Heart right ventricle (tissue), 16 donors: ENCODE measurements around the gene PGBD4. TPM values are rescaled to one million over a fixed set of nuclear protein-coding genes. Genes with fewer than 3 reads are reported as not detected.

Experiments used
- ATAC-seq, 8 donors: fragments of 200-7000 bp; cut with Tn5 transposase; one replicate each; pipeline ENCODE4 v1.9.1; 2020; ENCODE audit warnings: mild to moderate bottlenecking in 8 of 8, moderate library complexity in 8 of 8, moderate number of reproducible peaks in 1 of 8
- DNase-seq, 2 donors: peaks; one replicate each; pipeline ENCODE4 v3.0.0-alpha.2; 2020
- H3K27ac ChIP-seq, 10 donors: fragments of 200-600 bp; sonication (generic) in 2 of 10; one replicate each; pipeline versions ENCODE4 v1.5.0 to v1.8.0; 2020 to 2022; ENCODE audit warnings: mild to moderate bottlenecking in 3 of 10
- H3K27me3 ChIP-seq, 7 donors: fragments of 200-600 bp; one replicate each; pipeline ENCODE4 v1.8.0; 2021 to 2022; ENCODE audit warnings: mild to moderate bottlenecking in 2 of 7
- H3K36me3 ChIP-seq, 9 donors: fragments of 200-600 bp; sonication (generic) in 1 of 9; one replicate each; pipeline versions ENCODE4 v1.5.0 to v1.8.0; 2020 to 2022; ENCODE audit warnings: mild to moderate bottlenecking in 2 of 9
- H3K4me1 ChIP-seq, 9 donors: fragments of 200-600 bp; sonication (generic) in 1 of 9; one replicate each; pipeline versions ENCODE4 v1.5.0 to v1.8.0; 2020 to 2022; ENCODE audit warnings: mild to moderate bottlenecking in 4 of 9
- H3K4me3 ChIP-seq, 10 donors: fragments of 200-600 bp; sonication (generic) in 2 of 10; one replicate each; pipeline versions ENCODE4 v1.5.0 to v1.8.0; 2020 to 2022; ENCODE audit warnings: mild to moderate bottlenecking in 7 of 10, moderate library complexity in 2 of 10
- H3K9me3 ChIP-seq, 11 donors: fragments of 200-600 bp in 10 of 11; sonication (generic) in 2 of 11; one replicate each; pipeline versions ENCODE4 v1.5.0 to v1.8.0; 2013 to 2022; ENCODE audit warnings: mild to moderate bottlenecking in 2 of 11, control low read depth in 1 of 11, moderate library complexity in 1 of 11
- CTCF ChIP-seq, 9 donors: fragments of 200-600 bp; sonication (generic) in 2 of 9; IDR thresholded peaks; one replicate each; pipeline versions ENCODE4 v1.5.0 to v1.8.0; 2021 to 2022; ENCODE audit warnings: antibody characterized with exemption in 9 of 9, mild to moderate bottlenecking in 5 of 9, moderate library complexity in 1 of 9
- WGBS, 2 donors: extraction: QIAGEN DNeasy Blood & Tissue Kit; methylation state at CpG; one replicate each; pipeline ENCODE4 v1.1.7; 2013; ENCODE audit warnings: inconsistent platforms in 1 of 2; 5-methylcytosine and 5-hydroxymethylcytosine counted together
- intact Hi-C, 10 donors: fragments of 100-400 bp; cut with DNase I; formaldehyde crosslinking; loops; one replicate each; pipeline versions ENCODE4 v1.11.1 to v1.14.2; 2022
- polyA plus RNA-seq, 2 donors: library from polyadenylated mRNA; stranded (reverse); fragments of 200-250 nt; gene quantifications; one replicate each; pipeline ENCODE4 v1.2.3, GENCODE V29; 2013
- total RNA-seq, 10 donors: library from RNA; stranded (reverse); fragmentation: NEBNext Ultra II Directional in 3 of 10; extraction: Animal tissue kit (Norgen Biotek cat#: 25700) in 3 of 10; gene quantifications; one replicate each; pipeline versions ENCODE4 v1.2.1 to v1.2.4, GENCODE V29; 2021 to 2023
- donor health status: Arrhythmogenic right ventricular cardiomyopathy.
- donor health status: ischemic (EF 13 %, LVEDD 7.1; RV severe dilation, severe dysfunction).
- donor health status: healthy with polysubstance abuse.
- donor health status: DM: no; HTN: yes; CAD: no.
- donor health status: DM: no; HTN: no; CAD: no.
- donor health status: ischemic (EF 25% LVEDD 6.9; RV normal size, moderate dysfunction).
- donor health status: ischemic (EF 25% LVEDD 5.7; RV mildly dilated, moderate dysfunction).
- donor health status: healthy.
- donor health status: DM: yes; HTN: yes; CAD: no.
- donor health status: Ischemic cardiomyopathy.
- donor health status: ischemic (EF 35%, LVEDD 5.7; RV mildly dilated, moderate dysfunction).
- donor health status: nonischemic (EF 11% LVEDD 7.7; RV severe dilation, severe dysfunction).
- donor health status: DM: yes; HTN: yes; CAD: no.
- donor health status: PGD.
- donor health status: ischemic (EF 29% LVEDD 5.4; RV normal size, mild dysfunction).
- donor health status: nonischemic (EF 23%, LVEDD 6.1; RV moderate dilation, normal function).

PGBD4 gene
- total and polyA plus RNA-seq, 12 donors, result 0.39 to 2.5 (median 1.8) TPM

- intact Hi-C loops, result no loop called here
Observed at GRCh38 chr15:34056911-34057310, 45.0 kb upstream of the PGBD4 start.

GRCh38 chr15:34059476-34059875, 42.4 kb upstream of the PGBD4 start:
- no peak overlapping the region for H3K27ac ChIP-seq
- 33 to 38% methylated on average over 2 of the region's 2 CpGs for WGBS, 2 donors
- H3K4me1 ChIP-seq, result peaks cover 0 to 11% (median 0%) of the 10 kb centered on the region in 9 donors
- DNase-seq (no peak), ATAC-seq (no peak)
- H3K9me3 ChIP-seq, result no peaks in the 10 kb centered on the region
- intact Hi-C loops, result no loop called here
- H3K36me3 ChIP-seq, result no peaks in the 10 kb centered on the region
- no peaks in the 10 kb centered on the region for H3K27me3 ChIP-seq
- no peak overlapping the region for H3K4me3 ChIP-seq
- no peak for TF ChIP-seq CTCF (IDR thresholded peaks at IDR 0.05)

More at GRCh38 chr15:34056911-34057310, 45.0 kb upstream of the PGBD4 start:
- peaks cover 0 to 9% (median 0%) of the 10 kb centered on the region in 9 donors for H3K4me1 ChIP-seq
- H3K27me3 ChIP-seq, result no peaks in the 10 kb centered on the region
- H3K9me3 ChIP-seq, result peaks cover 0 to 7% (median 0%) of the 10 kb centered on the region in 11 donors
- H3K4me3 ChIP-seq, result no peak overlapping the region
- peak overlapping the region in 4 of 10 donors; percentile 29 to 70 (median 45) for H3K27ac ChIP-seq
- ATAC-seq (no peak), DNase-seq (no peak)
- no peaks in the 10 kb centered on the region for H3K36me3 ChIP-seq
- TF ChIP-seq CTCF (IDR thresholded peaks at IDR 0.05), result no peak
- WGBS, 2 donors, result 88 to 92% methylated on average over 5 of the region's 5 CpGs

- WGBS, 2 donors, result 58 to 70% methylated on average over 3 of the region's 3 CpGs
- intact Hi-C loops, result loop anchor here in 6 of 10 donors (2.0 to 10.0 kb wide), 6 partner anchors 42 to 527 kb away; partner anchors contain the start of genes KATNBL1 (in 4 of the 6), EMC7 (in 1 of the 6), GOLGA8B (in 1 of the 6) and LPCAT4 (in 1 of the 6)
- Histone ChIP-seq H3K4me1 (peaks cover 0 to 11% (median 0%) of the 10 kb centered on the region in 9 donors), H3K27ac (no peak overlapping the region), H3K9me3 (no peaks in the 10 kb centered on the region), H3K27me3 (no peaks in the 10 kb centered on the region), H3K36me3 (no peaks in the 10 kb centered on the region), H3K4me3 (no peak overlapping the region)
- DNase-seq, result no peak
- no peak for ATAC-seq
- no peak for TF ChIP-seq CTCF (IDR thresholded peaks at IDR 0.05)
Observed at GRCh38 chr15:34059946-34060345, 41.9 kb upstream of the PGBD4 start.

GRCh38 chr15:34064438-34064837, 37.4 kb upstream of the PGBD4 start:
- H3K4me3 ChIP-seq, result no peak overlapping the region
- TF ChIP-seq CTCF (IDR thresholded peaks at IDR 0.05), result no peak
- H3K9me3 ChIP-seq, result no peaks in the 10 kb centered on the region
- no peaks in the 10 kb centered on the region for H3K36me3 ChIP-seq
- intact Hi-C loops, result loop anchor here in 4 of 10 donors (5.0 to 10.0 kb wide), 5 partner anchors 38 to 523 kb away; partner anchors contain the start of genes KATNBL1 (in 2 of the 4), EMC7 (in 1 of the 4), GOLGA8B (in 1 of the 4) and LPCAT4 (in 1 of the 4)
- DNase-seq, result no peak
- WGBS, 2 donors, result 0 to 4% methylated on average over 1 of the region's 1 CpG
- no peak overlapping the region for H3K27ac ChIP-seq
- H3K27me3 ChIP-seq, result no peaks in the 10 kb centered on the region
- peaks cover 0 to 6% (median 0%) of the 10 kb centered on the region in 9 donors for H3K4me1 ChIP-seq
- ATAC-seq, result no peak
